Ecto neural progenitor cell (in vitro differentiated cells): ENCODE measurements around the gene HLA-DPB1.
A peak's percentile ranks its signal among the peaks of the same experiment; 100 is the strongest.

Source experiments
- DNase-seq: peaks from one replicate; pipeline ENCODE4 v3.0.0-alpha.2; 2018; ENCODE audit warnings: low spot score

HLA-DPB1 gene

DNA sequence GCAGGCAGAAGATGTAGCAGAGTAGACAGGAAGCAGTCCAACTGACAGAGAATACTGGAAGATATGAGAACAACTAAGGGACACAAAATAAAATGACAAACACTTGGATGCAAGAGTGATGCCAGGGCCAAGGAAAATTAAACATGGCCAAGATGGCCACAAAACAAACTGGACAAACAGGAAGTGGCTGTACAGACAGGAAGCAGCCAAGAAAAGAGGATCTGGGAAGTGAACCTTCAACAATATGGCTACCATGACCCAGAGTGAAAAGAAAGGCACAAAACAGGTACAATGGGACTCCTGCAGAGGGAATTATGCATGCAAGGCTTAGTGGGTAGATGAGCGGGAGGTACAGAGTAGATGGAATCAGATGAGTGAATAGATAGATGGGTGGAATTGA lies 29.1 kb downstream of the HLA-DPB1 start:
- DNase-seq, result no peak

DNA sequence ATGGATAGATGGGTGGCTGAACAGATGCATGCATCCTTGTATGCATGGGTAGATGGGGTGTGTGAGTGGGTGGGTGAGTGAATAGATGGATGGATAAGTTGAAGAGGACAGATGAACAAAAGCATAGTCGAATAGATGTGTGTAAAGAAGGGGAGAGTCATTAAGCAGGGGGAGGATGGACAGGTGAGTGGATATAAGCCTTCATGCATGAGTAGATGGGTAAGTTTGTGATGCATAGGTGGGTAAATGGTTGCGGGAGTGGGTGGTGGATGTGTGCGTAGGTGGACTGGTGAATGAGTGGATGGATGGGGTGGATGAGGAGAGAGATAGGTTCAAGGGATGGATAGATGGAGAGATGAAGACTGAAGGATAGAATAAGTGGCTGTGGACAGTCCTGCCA lies 29.6 kb downstream of the HLA-DPB1 start:
- no peak for DNase-seq

DNA sequence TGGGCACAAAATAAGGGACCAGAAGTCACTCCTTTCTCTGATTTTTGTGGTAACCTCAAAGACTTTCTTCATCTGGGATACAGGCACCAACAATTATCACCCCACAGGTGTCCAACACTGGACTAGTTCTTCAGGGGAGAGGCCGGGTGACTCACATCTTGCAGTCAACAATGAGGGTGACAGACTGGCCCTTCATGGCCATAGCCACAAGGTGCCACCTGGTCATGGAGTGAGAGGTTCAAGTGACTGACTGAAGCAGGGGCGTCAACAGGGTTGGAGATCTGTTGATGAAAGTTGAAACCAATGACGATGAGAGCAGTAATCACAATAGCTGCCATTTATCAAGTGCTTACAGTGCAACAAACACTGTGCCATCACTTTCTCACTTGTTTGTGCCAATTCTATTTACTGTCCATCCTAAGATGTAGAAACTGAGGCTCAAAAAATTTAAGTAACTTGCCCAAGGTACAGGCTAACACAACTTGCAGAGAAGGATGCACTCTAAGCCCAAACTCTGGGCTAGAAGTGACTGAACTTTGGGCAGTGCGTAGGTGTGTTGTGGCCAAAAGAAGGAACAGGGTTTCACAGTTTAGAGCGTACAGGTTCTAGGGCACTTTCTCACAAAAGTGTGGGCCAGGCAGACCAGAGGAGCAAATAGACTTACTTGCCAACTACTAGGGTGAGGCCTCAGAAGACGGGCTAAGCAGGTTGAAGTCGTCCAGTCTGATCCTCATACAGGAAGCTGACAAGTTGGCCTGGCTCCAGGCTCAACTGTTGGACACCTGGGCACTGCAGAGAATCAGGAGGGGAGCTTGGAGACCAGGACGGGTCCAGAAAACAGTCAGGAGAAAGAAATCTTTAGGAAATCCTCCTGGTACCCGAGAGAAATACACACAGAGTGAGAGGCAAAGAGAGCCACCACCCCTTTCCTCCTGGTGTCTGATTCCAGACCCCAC lies 30.4 kb downstream of the HLA-DPB1 start:
- no peak for DNase-seq

DNA sequence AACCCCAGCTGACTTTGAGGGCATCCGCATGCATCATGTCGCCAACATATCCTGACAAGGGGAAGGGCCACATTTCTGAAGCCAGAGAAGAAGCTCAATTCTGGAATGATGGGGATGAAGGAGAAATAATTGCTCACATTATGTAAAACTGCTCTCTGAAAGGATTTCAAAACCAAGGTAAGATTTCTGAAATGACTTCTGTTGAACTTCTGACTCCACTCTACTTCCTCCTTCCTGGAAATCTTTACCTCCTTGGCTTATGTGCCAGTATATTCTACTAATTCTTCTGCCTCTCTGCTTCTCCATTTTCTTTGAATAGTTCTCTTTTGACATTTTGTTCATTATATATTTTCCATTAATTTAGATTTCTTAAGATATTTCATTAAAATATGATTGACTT lies 31.9 kb downstream of the HLA-DPB1 start:
- no peak for DNase-seq

DNA sequence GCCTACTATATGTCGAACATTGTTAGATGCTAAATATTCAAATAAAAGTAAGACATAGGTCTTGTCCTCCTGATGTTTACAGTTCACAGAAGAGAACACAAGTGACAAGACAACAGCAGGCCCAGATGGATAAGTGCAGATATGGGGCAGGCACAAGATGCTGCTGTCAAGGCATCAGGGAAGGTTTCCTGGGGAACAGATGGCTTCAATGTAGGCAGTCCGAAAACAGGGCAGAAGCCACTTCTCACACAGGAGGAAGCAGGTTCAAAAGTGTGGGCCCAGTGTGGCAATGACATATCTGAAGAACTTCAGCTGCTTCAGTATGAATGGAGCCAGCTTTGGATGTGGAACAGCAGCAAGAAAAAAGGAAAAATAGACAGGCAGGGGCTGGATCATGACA lies 32.5 kb downstream of the HLA-DPB1 start:
- DNase-seq, result no peak

- DNase-seq, result no peak
Measured at GRCh38 chr6:33112148-33112547, 36.4 kb downstream of the HLA-DPB1 start.

DNA sequence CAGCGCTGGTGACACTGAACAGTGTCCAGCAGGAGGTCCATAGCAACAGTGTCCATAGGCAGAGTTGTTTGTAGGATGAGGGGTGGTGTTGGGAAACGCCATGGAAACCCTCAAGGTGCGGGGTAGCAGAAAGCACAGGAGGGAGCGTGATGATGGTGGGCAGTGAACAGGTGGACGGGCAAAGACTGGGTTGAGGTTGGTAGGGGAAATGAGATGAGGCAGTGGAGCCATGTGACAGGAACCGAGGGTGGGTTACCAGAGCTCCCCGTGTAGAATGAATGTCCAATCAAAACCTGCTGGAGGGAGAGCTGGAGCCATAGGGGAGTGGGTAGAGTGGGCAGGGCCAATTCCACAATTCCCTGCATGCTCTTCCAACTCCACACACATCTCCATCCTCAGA lies 38.0 kb downstream of the HLA-DPB1 start:
- DNase-seq, result no peak

GRCh38 chr6:33114406-33114805 lies 38.6 kb downstream of the HLA-DPB1 start:
- no peak for DNase-seq

DNA sequence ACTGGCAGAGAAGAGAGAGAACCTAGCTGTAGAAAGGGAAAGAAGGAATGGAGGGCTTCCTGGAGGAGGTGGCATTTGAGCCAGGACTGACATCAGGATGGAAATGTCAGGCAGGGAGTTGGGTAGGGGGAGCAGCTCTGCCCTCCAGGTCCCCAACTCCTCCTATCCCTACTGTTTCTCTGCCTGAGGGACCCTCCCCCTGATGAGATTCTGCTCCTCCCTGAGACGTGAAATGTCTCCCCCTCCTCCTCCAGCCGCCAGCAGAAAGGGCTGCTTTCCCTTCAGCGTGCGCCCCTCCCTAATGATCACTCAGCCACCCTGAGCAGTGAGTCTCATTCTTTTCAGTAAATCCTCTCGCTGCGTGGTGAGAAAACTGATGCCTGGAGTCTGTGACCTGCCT lies 40.6 kb downstream of the HLA-DPB1 start:
- no peak for DNase-seq

- peak; percentile 58 for DNase-seq
Measured at GRCh38 chr6:33116841-33117711, 41.3 kb downstream of the HLA-DPB1 start.

DNA sequence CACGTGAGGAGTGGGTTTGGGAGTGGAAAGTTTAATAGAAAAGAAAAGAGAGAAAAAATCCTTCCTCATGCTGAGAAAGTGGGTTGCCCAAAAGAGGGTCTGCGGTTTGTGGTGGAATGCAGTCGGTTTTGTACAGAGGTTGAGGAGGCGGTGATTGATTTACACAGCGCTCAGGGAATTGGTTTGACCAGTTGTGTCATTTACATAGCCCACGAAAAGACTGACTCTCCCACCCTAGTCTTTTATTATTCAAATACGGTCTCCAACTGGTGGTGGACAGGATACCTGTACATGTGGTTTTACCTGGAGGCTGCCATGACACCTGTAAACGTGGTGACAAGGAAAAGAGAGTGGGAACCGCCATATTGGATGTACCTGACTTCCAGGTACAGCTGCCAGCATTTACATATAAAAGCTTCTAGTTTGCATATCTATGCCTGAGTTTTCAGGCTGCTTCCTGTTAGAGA lies 42.1 kb downstream of the HLA-DPB1 start:
- DNase-seq, result no peak

GRCh38 chr6:33118525-33119123 lies 42.8 kb downstream of the HLA-DPB1 start:
- DNase-seq, result no peak

GRCh38 chr6:33120001-33120400 lies 44.2 kb downstream of the HLA-DPB1 start:
- DNase-seq, result no peak

DNA sequence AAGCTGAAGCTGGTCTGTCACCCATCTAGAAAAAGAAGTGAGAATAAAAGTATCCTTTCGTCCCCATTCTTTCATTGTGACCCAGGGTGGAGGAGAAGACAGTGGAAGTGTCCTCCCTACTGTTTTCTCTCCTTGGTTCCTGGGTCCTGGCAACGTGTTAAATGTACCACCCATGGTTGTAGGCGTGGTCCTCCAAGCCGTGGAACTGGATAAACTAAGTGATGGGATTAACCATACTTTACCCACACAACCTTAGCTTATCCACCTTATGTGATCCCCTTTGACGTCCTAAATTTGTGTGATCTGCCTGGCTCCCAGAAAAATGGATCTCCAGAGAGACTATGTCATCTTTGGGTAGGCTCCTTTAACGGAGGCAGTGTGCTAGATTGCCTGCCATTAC lies 47.4 kb downstream of the HLA-DPB1 start:
- DNase-seq, result no peak

GRCh38 chr6:33123732-33124524 lies 48.1 kb downstream of the HLA-DPB1 start:
- no peak for DNase-seq

DNA sequence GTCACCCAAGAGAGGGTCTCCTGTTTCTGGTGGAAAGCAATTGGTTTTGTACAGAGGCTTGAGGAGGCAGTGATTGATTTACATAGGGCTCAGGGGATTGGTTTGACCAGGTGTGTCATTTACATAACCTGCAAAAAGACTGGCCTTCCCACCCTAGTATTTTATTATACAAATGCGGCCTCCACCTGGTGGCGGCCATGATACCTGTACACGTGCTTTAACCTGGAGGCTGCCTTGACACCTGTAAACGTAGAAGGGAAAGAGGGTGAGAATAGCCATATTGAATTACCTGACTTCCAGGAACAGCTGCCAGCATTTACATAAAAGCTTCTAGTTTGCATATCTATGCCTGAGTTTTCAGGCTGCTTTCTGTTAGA lies 48.7 kb downstream of the HLA-DPB1 start:
- DNase-seq, result no peak

GRCh38 chr6:33124947-33125346 lies 49.2 kb downstream of the HLA-DPB1 start:
- no peak for DNase-seq

DNA sequence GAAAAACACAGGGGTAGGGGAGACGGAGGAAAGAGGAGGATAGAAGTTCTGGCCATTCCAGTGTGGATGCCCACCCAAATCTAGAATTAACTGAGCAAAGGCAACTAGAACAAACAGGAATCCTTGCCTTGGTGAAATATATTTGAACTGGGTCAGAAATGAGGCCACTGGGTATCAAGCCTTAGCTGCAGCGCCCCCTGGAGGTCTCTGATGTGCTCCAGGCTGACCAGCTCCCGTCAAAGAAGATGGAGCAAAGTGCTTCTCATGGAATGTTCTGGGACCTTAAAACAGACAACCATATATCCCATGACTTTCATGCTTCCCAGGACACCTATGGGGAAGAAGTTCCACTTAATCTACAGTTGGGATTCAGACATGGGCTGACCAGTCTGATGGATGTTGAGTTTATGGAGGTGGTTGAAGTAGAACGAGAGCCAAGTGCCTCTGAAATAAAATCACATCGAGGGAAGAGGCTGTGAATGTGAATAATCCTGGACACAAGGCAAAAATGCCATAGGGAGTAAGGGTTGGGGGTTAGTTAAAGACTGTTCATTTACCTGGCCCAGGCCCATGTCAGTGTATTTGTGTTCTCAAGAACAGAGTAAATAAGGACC lies 50.4 kb downstream of the HLA-DPB1 start:
- peak; percentile 71 for DNase-seq

DNA sequence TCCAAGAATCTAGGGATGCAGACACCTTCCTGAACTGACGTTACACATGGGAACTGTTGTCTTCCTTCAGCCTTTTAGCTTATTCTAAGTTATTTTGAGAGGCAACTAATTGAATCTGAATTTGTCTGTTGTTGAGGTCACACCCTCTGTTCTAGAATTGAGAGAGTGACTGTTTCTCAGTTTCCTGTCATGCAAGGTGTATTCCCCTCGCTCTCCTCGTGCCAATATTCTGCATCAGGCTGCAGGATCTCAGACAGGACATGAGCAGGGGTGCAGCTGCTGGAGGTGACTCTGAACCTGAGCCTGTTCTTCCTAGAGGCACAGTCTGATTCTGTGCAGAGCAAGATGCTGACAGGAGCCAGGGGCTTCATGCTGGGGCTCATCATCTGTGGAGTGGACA lies 52.5 kb downstream of the HLA-DPB1 start:
- no peak for DNase-seq

DNA sequence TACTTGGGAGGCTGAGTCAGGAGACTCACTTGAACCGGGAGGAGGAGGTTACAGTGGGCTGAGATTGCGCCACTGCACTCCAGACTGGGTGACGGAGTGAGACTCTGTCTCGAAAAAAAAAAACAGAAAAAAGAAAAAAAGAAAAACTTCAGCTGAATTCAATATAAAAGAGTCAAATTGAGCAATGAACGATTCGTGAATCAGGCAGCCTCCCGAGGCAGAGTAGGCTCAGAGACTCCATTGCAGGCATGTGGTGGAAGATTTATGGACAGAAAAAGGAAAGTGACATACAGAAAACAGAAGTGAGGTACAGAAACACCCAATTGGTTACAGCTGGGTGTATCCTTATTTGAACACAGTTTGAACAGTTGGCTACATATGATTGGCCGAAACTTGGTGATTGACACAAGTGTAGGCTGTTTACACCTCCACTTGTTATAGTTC lies 56.3 kb downstream of the HLA-DPB1 start:
- DNase-seq, result no peak

GRCh38 chr6:33136310-33136900 lies 60.6 kb downstream of the HLA-DPB1 start:
- DNase-seq, result no peak
